Caco-2 (cell line): ENCODE results near the gene KLHL11. TPM values are rescaled to one million over a fixed set of nuclear protein-coding genes. Genes with fewer than 3 reads are reported as not detected.

ENCODE experiments used
- BruUV-seq: library from RNA; stranded (reverse); fragments of 400-500 nt; replicated peaks from 2 replicates; lab custom pipeline; 2021; lab: Mats Ljungman, UMichigan
- CTCF ChIA-PET: fragments of 300-600 bp; sonication (Branson Sonifier 250); formaldehyde crosslinking; loops from one replicate; lab custom pipeline; 2022; ENCODE audit warnings: antibody characterized with exemption; lab: Charles Lee
- POLR2A ChIA-PET: fragments of 300-600 bp; sonication (Branson Sonifier 250); formaldehyde crosslinking; loops from one replicate; lab custom pipeline; 2022; ENCODE audit warnings: antibody characterized with exemption; lab: Charles Lee
- DNase-seq, 2 experiments: peaks; one replicate each; pipeline versions ENCODE4 v3.0.0 to v3.0.0-alpha.2; 2020 to 2022
- H3K27me3 ChIP-seq: replicated peaks from 2 replicates; pipeline ENCODE4 v1.6.0; 2011; ENCODE audit warnings: low read length; ENCODE audit not compliant: control insufficient read depth, insufficient read depth
- H3K36me3 ChIP-seq: 2 replicates; pipeline ENCODE4 v1.5.1; 2011; ENCODE audit warnings: low read length; ENCODE audit not compliant: control insufficient read depth, insufficient read depth
- H3K4me1 ChIP-seq: fragments of 250-450 bp; sonication (Bioruptor Pico); 2 replicates; pipeline ENCODE4 v1.5.1; 2020; ENCODE audit warnings: mild to moderate bottlenecking
- H3K4me3 ChIP-seq: 2 replicates; pipeline ENCODE4 v1.5.1; 2011; ENCODE audit warnings: low read depth, mild to moderate bottlenecking, control low read depth, low read length
- H3K9me3 ChIP-seq: fragments of 250-450 bp; sonication (Bioruptor Pico); 2 replicates; pipeline ENCODE4 v1.5.1; 2020; ENCODE audit warnings: mild to moderate bottlenecking, moderate library complexity
- H3K27ac Mint-ChIP-seq: one replicate; pipeline ENCODE4 v1.8.0; 2022; ENCODE audit warnings: mixed read lengths; ENCODE audit not compliant: unreplicated experiment
- H3K27me3 Mint-ChIP-seq: one replicate; pipeline ENCODE4 v1.8.0; 2022; ENCODE audit warnings: mixed read lengths; ENCODE audit not compliant: insufficient read depth, unreplicated experiment
- H3K36me3 Mint-ChIP-seq: one replicate; pipeline ENCODE4 v1.8.0; 2022; ENCODE audit warnings: mild to moderate bottlenecking, mixed read lengths; ENCODE audit not compliant: insufficient read depth, unreplicated experiment
- H3K4me1 Mint-ChIP-seq: one replicate; pipeline ENCODE4 v1.8.0; 2022; ENCODE audit warnings: low read depth, mixed read lengths; ENCODE audit not compliant: unreplicated experiment
- H3K4me3 Mint-ChIP-seq: one replicate; pipeline ENCODE4 v1.8.0; 2022; ENCODE audit warnings: mild to moderate bottlenecking, moderate library complexity, mixed read lengths; ENCODE audit not compliant: unreplicated experiment
- H3K9me3 Mint-ChIP-seq: one replicate; pipeline ENCODE4 v1.8.0; 2022; ENCODE audit warnings: mixed read lengths; ENCODE audit not compliant: unreplicated experiment
- intact Hi-C: fragments of 100-400 bp; cut with micrococcal nuclease; formaldehyde crosslinking; loops from one replicate; pipeline ENCODE4 v1.10.0; 2022; ENCODE audit not compliant: unreplicated experiment
- total RNA-seq: library from RNA; stranded (reverse); gene quantifications from 2 replicates; pipeline ENCODE4 v1.2.3, GENCODE V29; 2022
- TF ChIP-seq, protein P1 (sequence below), 2 experiments: fragments of 200-600 bp in 1 of 2; IDR thresholded peaks; 1 replicate in 1 of 2; 2 replicates in 1 of 2; pipeline versions ENCODE4 v1.5.1 to v1.8.0; 2011 to 2022; ENCODE audit warnings: antibody characterized with exemption in 1 of 2, control low read depth in 1 of 2, inconsistent platforms in 1 of 2, low read depth in 1 of 2, low read length in 1 of 2, mild to moderate bottlenecking in 1 of 2, moderate library complexity in 1 of 2; ENCODE audit not compliant: insufficient read depth in 1 of 2, severe bottlenecking in 1 of 2, unreplicated experiment in 1 of 2

KLHL11 gene
- total RNA-seq, 1 experiment from 2014 or later = 22.2 TPM

DNA sequence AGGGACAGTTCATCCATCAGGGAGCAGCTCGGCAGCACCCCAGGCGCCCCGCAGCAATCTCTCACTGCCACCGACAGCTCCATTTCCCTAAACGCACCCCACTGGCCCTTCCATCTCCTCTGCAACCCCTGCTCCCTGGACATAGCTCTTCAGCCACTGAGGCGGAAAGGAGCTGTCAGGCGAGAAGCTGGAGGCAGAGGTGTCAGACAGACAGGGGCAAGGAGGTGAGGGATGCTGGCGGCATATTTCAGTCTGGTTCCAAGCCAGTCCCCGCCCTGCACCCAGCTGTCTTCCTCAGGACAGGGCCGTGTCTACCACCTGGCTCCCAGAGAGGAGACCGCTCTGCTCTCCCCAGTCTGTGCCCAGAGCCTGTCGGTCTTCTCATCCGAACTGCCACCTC, 43.9 kb upstream of the KLHL11 start:
- Histone ChIP-seq H3K9me3 (no peaks in the 10 kb centered on the region), H3K36me3 (peaks cover 24% of the 10 kb centered on the region), H3K4me1 (peaks cover 37% of the 10 kb centered on the region), H3K4me3 (no peak overlapping the region), H3K27me3 (no peaks in the 10 kb centered on the region)
- Mint-ChIP-seq H3K27ac (peak overlapping the region; percentile 57), H3K4me1 (peaks cover 27% of the 10 kb centered on the region), H3K9me3 (no peaks in the 10 kb centered on the region), H3K27me3 (no peaks in the 10 kb centered on the region), H3K4me3 (no peak overlapping the region), H3K36me3 (peaks cover 94% of the 10 kb centered on the region)
- intact Hi-C loops = no loop called here
- DNase-seq = no peak
- BruUV-seq = no TSS peak
- ChIA-PET CTCF (interaction anchor here (1.6 kb wide), 1 partner anchor 50 kb away, joined by 7 read pairs; no protein-coding TSS in a partner anchor), POLR2A (interaction anchor here (1.5 to 2.1 kb wide), 2 partner anchors 9 to 10 kb away, joined by 3 to 11 read pairs; partner anchors contain the start of gene ACLY)
- TF ChIP-seq, protein P1, sequence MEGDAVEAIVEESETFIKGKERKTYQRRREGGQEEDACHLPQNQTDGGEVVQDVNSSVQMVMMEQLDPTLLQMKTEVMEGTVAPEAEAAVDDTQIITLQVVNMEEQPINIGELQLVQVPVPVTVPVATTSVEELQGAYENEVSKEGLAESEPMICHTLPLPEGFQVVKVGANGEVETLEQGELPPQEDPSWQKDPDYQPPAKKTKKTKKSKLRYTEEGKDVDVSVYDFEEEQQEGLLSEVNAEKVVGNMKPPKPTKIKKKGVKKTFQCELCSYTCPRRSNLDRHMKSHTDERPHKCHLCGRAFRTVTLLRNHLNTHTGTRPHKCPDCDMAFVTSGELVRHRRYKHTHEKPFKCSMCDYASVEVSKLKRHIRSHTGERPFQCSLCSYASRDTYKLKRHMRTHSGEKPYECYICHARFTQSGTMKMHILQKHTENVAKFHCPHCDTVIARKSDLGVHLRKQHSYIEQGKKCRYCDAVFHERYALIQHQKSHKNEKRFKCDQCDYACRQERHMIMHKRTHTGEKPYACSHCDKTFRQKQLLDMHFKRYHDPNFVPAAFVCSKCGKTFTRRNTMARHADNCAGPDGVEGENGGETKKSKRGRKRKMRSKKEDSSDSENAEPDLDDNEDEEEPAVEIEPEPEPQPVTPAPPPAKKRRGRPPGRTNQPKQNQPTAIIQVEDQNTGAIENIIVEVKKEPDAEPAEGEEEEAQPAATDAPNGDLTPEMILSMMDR (IDR thresholded peaks at IDR 0.05; ENCODE audit: insufficient read depth in 1 of 2, low read depth in 1 of 2, low read length in 1 of 2, severe bottlenecking in 1 of 2, unreplicated experiment in 1 of 2) = no peak

DNA sequence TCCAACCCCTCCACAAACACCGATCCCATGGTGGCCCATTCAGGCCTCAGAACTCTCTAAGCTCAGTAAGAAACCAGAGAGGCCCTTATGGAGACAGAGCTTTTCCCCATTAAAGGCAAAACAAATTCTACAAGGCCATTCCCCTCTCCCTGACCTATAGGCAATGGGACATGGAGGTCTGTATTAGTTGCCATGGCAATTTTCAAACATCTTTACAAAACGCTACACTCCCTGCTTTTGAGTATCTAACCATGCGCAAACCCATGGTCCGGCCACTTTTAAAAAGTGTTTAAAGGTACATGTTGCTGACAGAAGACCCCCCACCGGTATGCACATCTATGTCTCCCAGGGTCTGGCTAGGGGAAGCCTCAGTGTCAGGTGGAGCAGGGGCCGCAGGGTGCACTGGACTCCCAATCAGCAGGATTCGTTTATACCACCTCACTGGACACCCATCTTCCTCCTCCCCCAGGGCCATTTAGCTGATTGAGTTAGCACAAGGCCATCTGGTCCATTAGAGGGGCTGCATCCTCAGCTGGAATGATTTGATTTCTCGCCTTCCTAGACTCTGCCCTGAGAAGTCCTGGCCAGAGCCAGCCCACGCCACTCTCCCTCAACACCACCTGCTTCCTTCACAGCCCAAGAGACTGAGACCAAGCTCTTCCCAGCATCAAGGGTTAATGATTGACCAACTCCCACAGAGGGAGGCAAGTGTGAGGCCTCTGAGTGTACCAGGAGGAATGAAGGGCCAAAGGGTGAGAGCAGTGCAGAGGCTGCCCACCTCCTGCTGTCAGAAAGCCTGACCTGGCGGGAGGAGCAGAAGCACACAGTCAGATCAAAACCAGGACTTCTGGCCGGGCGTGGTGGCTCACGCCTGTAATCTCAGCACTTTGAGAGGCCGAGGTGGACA, 42.7 kb upstream of the KLHL11 start:
- no peaks in the 10 kb centered on the region for H3K9me3 ChIP-seq
- peaks cover 94% of the 10 kb centered on the region for H3K36me3 Mint-ChIP-seq
- H3K4me3 ChIP-seq = no peak overlapping the region
- peak; percentile 81 to 93 for DNase-seq
- H3K36me3 ChIP-seq = peaks cover 24% of the 10 kb centered on the region
- TF ChIP-seq, protein P1 (IDR thresholded peaks at IDR 0.05; ENCODE audit: insufficient read depth in 1 of 2, low read depth in 1 of 2, low read length in 1 of 2, severe bottlenecking in 1 of 2, unreplicated experiment in 1 of 2) = no peak
- no peaks in the 10 kb centered on the region for H3K27me3 ChIP-seq
- no TSS peak for BruUV-seq
- peak overlapping the region; percentile 80 for H3K27ac Mint-ChIP-seq
- no peaks in the 10 kb centered on the region for H3K27me3 Mint-ChIP-seq
- POLR2A ChIA-PET = interaction anchor here (1.2 to 2.1 kb wide), 4 partner anchors 10 to 219 kb away, joined by 3 to 11 read pairs (median 6); partner anchors contain the start of genes ACLY, EIF1 and ODAD4
- H3K4me1 Mint-ChIP-seq = peaks cover 21% of the 10 kb centered on the region
- intact Hi-C loops = no loop called here
- CTCF ChIA-PET = interaction anchor here (0.6 to 1.6 kb wide), 4 partner anchors 10 to 170 kb away, joined by 3 to 16 read pairs (median 5); partner anchors contain the start of genes ACLY and JUP
- H3K4me1 ChIP-seq = peaks cover 30% of the 10 kb centered on the region
- no peaks in the 10 kb centered on the region for H3K9me3 Mint-ChIP-seq
- peak overlapping the region; percentile 51 for H3K4me3 Mint-ChIP-seq

DNA sequence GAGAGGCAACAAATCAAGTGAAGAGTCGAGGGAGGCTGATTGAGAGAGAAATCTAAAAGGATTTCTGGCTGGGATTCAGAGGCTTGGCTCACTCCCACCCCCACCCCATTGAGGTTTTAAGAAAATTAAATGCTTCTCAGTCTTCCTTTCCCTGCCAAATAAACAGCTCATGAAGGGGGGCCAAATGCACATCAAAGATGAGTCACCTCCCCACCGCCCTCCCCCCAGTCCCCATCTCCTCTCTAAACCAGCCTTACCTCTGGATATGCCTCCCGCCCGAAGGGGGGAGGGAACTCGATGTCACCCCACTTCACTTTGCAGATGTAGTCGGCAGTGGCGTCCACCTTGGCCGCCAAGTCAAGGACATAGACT, 41.9 kb upstream of the KLHL11 start:
- Histone ChIP-seq H3K9me3 (no peaks in the 10 kb centered on the region), H3K4me1 (peaks cover 30% of the 10 kb centered on the region), H3K27me3 (no peaks in the 10 kb centered on the region), H3K36me3 (peaks cover 20% of the 10 kb centered on the region), H3K4me3 (no peak overlapping the region)
- H3K4me1 Mint-ChIP-seq = peaks cover 21% of the 10 kb centered on the region
- ChIA-PET POLR2A (interaction anchor here (1.6 to 2.1 kb wide), 2 partner anchors 12 to 218 kb away, joined by 4 to 11 read pairs; partner anchors contain the start of genes ACLY and EIF1), CTCF (interaction anchor here (1.4 kb wide), 1 partner anchor 11 kb away, joined by 16 read pairs; the partner anchor contains the start of gene ACLY)
- H3K36me3 Mint-ChIP-seq = peaks cover 90% of the 10 kb centered on the region
- BruUV-seq = no TSS peak
- H3K27ac Mint-ChIP-seq = no peak overlapping the region
- no peaks in the 10 kb centered on the region for H3K27me3 Mint-ChIP-seq
- TF ChIP-seq, protein P1 (IDR thresholded peaks at IDR 0.05; ENCODE audit: insufficient read depth in 1 of 2, low read depth in 1 of 2, low read length in 1 of 2, severe bottlenecking in 1 of 2, unreplicated experiment in 1 of 2) = no peak
- intact Hi-C loops = no loop called here
- no peak for DNase-seq
- no peaks in the 10 kb centered on the region for H3K9me3 Mint-ChIP-seq
- no peak overlapping the region for H3K4me3 Mint-ChIP-seq
